ENCODE data around the gene CGN. TPM values are rescaled to one million over a fixed set of nuclear protein-coding genes. Genes with fewer than 3 reads are reported as not detected.

CGN gene
- total RNA-seq, 2 experiments from 2014 or later, result 1.7 to 1.9 TPM

DNA sequence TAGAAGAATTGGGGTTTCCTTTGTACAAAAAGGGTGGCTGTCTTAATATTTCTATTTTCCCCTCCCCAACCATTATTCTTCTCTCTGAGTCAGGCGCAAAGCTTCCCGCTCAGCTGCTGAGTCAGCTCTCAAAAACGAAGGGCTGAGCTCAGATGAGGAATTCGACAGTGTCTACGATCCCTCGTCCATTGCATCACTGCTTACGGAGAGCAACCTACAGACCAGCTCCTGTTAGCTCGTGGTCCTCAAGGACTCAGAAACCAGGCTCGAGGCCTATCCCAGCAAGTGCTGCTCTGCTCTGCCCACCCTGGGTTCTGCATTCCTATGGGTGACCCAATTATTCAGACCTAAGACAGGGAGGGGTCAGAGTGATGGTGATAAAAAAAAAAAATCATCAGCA is 25.9 kb downstream of the CGN start:
- ATAC-seq, result no peak
- Mint-ChIP-seq H3K4me3 (no peak overlapping the region), H3K36me3 (ENCODE audit: low read depth) (no peaks in the 10 kb centered on the region), H3K27ac (no peak overlapping the region), H3K4me1 (ENCODE audit: low read depth) (peaks cover 15% of the 10 kb centered on the region), H3K9me3 (no peaks in the 10 kb centered on the region), H3K27me3 (peaks cover 8% of the 10 kb centered on the region)
- no peak for DNase-seq
- TF ChIP-seq, protein P1, sequence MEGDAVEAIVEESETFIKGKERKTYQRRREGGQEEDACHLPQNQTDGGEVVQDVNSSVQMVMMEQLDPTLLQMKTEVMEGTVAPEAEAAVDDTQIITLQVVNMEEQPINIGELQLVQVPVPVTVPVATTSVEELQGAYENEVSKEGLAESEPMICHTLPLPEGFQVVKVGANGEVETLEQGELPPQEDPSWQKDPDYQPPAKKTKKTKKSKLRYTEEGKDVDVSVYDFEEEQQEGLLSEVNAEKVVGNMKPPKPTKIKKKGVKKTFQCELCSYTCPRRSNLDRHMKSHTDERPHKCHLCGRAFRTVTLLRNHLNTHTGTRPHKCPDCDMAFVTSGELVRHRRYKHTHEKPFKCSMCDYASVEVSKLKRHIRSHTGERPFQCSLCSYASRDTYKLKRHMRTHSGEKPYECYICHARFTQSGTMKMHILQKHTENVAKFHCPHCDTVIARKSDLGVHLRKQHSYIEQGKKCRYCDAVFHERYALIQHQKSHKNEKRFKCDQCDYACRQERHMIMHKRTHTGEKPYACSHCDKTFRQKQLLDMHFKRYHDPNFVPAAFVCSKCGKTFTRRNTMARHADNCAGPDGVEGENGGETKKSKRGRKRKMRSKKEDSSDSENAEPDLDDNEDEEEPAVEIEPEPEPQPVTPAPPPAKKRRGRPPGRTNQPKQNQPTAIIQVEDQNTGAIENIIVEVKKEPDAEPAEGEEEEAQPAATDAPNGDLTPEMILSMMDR (IDR thresholded peaks at IDR 0.05), result no peak
- intact Hi-C loops (cut with micrococcal nuclease), result no loop called here
- POLR2A ChIA-PET, result no interaction called here
- CTCF ChIA-PET, result interaction anchor here (0.7 to 1.4 kb wide), 4 partner anchors 12 to 198 kb away, joined by 3 read pairs; no protein-coding TSS in a partner anchor

DNA sequence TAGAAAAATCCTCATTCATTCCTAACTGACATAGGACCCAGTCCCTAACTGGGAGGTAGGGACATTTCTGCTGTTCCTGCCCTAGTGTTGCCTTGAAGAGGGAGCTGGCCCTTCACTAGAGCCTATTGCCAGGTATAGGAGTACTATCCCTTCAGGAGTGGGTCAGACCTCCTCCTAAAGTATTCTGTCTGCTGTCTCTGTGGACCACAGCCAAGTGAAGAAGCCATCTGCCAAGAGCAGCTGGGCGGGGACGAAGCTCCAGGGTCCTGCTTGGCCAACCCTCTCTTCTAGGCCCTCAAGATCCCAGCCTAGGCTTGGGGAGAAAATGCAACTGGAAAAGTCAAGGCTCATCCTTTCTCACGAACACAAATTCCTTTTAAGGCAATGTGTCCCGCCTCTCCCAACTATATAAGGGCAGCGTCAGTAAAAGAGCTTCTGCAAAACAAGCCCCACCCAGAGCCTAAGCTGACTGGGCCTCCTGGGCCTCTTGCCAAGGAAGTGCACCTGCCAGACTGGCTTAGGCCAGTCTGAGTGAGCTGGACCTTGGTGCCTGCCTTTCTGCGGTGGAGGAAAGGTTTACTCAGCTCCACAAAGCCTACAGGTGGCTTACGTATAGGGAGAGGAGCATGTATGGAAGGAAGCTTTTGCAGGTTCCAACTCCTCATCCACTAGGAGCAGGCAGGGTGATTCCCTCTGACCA is 28.3 kb downstream of the CGN start:
- ATAC-seq, result peak; percentile 43
- TF ChIP-seq, protein P1 (IDR thresholded peaks at IDR 0.05), result no peak
- CTCF ChIA-PET, result interaction anchor here (1.1 to 2.4 kb wide), 2 partner anchors 54 to 95 kb away, joined by 5 to 10 read pairs; no protein-coding TSS in a partner anchor
- peaks cover 15% of the 10 kb centered on the region for H3K4me1 Mint-ChIP-seq (ENCODE audit: low read depth)
- POLR2A ChIA-PET, result no interaction called here
- no peak overlapping the region for H3K27ac Mint-ChIP-seq
- H3K27me3 Mint-ChIP-seq, result peaks cover 8% of the 10 kb centered on the region
- peak overlapping the region; percentile 73 for H3K4me3 Mint-ChIP-seq
- intact Hi-C loops (cut with micrococcal nuclease), result loop anchor here (10.0 kb wide), 1 partner anchor 95 kb away; no protein-coding TSS in a partner anchor
- H3K9me3 Mint-ChIP-seq, result no peaks in the 10 kb centered on the region
- no peaks in the 10 kb centered on the region for H3K36me3 Mint-ChIP-seq (ENCODE audit: low read depth)
- peak; percentile 57 for DNase-seq

DNA sequence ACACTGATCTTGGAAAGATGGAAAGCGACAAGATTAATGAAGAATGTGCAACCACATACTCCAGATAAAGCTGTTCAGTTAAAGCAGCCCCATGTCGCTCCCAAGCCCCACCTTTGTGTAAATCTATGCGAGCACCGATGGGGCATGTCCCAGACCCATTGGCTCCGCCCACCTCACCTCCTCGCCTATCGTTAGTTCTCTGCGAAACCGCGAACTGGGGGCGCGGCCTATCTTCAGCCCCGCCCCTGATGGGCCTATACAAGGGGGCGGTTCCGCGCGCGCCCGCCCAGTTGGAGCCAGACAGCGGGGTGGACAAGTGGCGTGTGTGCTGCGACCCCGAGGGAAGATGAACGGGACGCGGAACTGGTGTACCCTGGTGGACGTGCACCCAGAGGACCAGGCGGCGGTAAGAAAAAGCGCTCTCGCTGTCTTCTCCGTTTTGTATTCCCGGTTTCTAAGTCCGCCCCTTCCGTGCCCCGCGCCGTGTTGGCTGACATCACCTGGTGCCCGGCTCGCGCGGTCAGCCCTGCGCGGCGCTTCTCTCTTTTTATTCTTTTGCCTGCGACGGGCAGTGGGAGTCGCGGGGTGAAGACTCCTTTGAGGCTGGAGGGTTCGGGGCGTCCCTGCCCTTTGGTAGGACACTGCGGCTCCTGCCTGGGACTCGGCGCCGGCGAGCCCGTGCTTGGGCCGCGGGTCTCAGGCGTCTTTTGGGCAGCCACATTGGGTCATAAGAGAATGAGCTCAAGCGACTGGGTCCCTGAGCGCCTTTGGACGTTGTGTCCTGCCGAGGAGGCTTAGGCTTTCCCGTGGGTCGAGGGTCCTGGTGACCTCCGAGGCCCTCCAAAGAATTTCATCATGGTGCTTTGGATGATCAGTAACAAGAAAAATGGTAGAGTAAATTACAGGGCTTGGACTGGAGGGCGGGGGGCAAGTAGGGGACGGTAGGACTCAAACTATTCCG is 29.1 kb downstream of the CGN start, which contains the start of gene TUFT1:
TSS of gene TUFT1 (plus strand) at position 289 of the 961 bp plus-strand sequence. CDS start at position 347, 58 bp downstream.
- Mint-ChIP-seq H3K9me3 (no peaks in the 10 kb centered on the region), H3K4me3 (peak within 1 kb of the TSS; percentile 73), H3K27me3 (peaks cover 8% of the 10 kb centered on the region), H3K27ac (no peak within 1 kb of the TSS), H3K36me3 (ENCODE audit: low read depth) (no peaks in the 10 kb centered on the region), H3K4me1 (ENCODE audit: low read depth) (peaks cover 15% of the 10 kb centered on the region)
- peak; percentile 97 for DNase-seq
- ChIA-PET POLR2A (interaction anchor here (0.6 to 1.4 kb wide), 3 partner anchors 9 to 513 kb away, joined by 3 read pairs; no protein-coding TSS in a partner anchor), CTCF (interaction anchor here (1.1 to 2.4 kb wide), 2 partner anchors 54 to 96 kb away, joined by 5 to 10 read pairs; no protein-coding TSS in a partner anchor)
- intact Hi-C loops (cut with micrococcal nuclease), result loop anchor here (10.0 kb wide), 1 partner anchor 96 kb away; no protein-coding TSS in a partner anchor
- peak; percentile 100 for ATAC-seq
- TF ChIP-seq, protein P1 (IDR thresholded peaks at IDR 0.05), result no peak

DNA sequence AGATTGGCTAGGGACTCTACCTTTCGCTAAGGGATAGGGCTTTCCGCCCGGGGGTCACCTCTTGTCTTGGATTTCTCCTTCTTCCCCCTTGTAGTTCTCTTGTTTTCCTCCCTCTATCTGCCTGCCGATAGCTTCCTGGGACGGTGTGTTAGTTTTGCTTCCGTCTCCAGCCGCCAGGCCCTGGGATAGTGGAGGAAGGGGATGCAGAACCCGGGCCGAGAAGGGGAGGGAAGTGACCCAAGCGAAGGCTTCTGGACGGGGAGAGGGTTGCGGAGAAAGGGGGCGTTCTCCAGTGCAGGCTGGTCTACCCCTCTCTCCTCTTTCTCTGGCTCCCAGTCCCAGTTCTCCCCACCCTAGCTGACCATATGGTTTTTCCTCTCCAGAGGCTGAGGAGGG is 29.8 kb downstream of the CGN start:
- TF ChIP-seq, protein P1 (IDR thresholded peaks at IDR 0.05), result no peak
- peaks cover 15% of the 10 kb centered on the region for H3K4me1 Mint-ChIP-seq (ENCODE audit: low read depth)
- H3K9me3 Mint-ChIP-seq, result no peaks in the 10 kb centered on the region
- no peak overlapping the region for H3K27ac Mint-ChIP-seq
- CTCF ChIA-PET, result interaction anchor here (2.4 kb wide), 1 partner anchor 53 kb away, joined by 10 read pairs; no protein-coding TSS in a partner anchor
- no peaks in the 10 kb centered on the region for H3K36me3 Mint-ChIP-seq (ENCODE audit: low read depth)
- peak overlapping the region; percentile 73 for H3K4me3 Mint-ChIP-seq
- intact Hi-C loops (cut with micrococcal nuclease), result loop anchor here (10.0 kb wide), 1 partner anchor 96 kb away; no protein-coding TSS in a partner anchor
- no peak for DNase-seq
- H3K27me3 Mint-ChIP-seq, result peaks cover 8% of the 10 kb centered on the region
- POLR2A ChIA-PET, result interaction anchor here (0.6 to 1.4 kb wide), 3 partner anchors 10 to 512 kb away, joined by 3 read pairs; no protein-coding TSS in a partner anchor
- ATAC-seq, result no peak

Data from activated CD8-positive, alpha-beta T cell treated with anti-CD3 and anti-CD28 coated beads for 36 hours (primary cell).